ENCODE measurements around the gene GNB3.
A peak's percentile ranks its signal among the peaks of the same experiment; 100 is the strongest.

GNB3 gene

GRCh38 chr12:6839482-6840201, 1.1 kb upstream of the GNB3 start:
- no peak for DNase-seq

- DNase-seq: no peak
Measured at GRCh38 chr12:6840330-6840729, 395 bp upstream of the GNB3 start.

GRCh38 chr12:6842075-6842474, 1.4 kb downstream of the GNB3 start:
- DNase-seq: no peak

- peak; percentile 34 for DNase-seq
Measured at GRCh38 chr12:6843118-6843902, 2.6 kb downstream of the GNB3 start.

- DNase-seq: no peak
Measured at GRCh38 chr12:6845395-6845794, 4.7 kb downstream of the GNB3 start.

GRCh38 chr12:6846316-6846869, 5.7 kb downstream of the GNB3 start:
- no peak for DNase-seq

GRCh38 chr12:6847676-6848075, 7.0 kb downstream of the GNB3 start:
- no peak for DNase-seq

GRCh38 chr12:6849427-6849826, 8.7 kb downstream of the GNB3 start:
- DNase-seq: no peak

- DNase-seq: no peak
Measured at GRCh38 chr12:6849976-6850560, 9.3 kb downstream of the GNB3 start.

- no peak for DNase-seq
Measured at GRCh38 chr12:6850796-6851152, 10.0 kb downstream of the GNB3 start.

- peak; percentile 96 for DNase-seq
Measured at GRCh38 chr12:6851153-6851920, 10.6 kb downstream of the GNB3 start, which contains the start of gene CDCA3. TSS of gene CDCA3 (minus strand) at chr12:6851286. CDS start at chr12:6850952, 334 bp downstream.

- peak; percentile 100 for DNase-seq
Measured at GRCh38 chr12:6851921-6852650, 11.4 kb downstream of the GNB3 start, which contains the start of gene USP5. TSS of gene USP5 (plus strand) at chr12:6852150. CDS start at chr12:6852180, 30 bp downstream.

- DNase-seq: peak; percentile 76
Measured at GRCh38 chr12:6852651-6853354, 12.1 kb downstream of the GNB3 start.

GRCh38 chr12:6853626-6854025, 12.9 kb downstream of the GNB3 start:
- no peak for DNase-seq

GRCh38 chr12:6854036-6854435, 13.3 kb downstream of the GNB3 start:
- no peak for DNase-seq

GRCh38 chr12:6855322-6855721, 14.6 kb downstream of the GNB3 start:
- no peak for DNase-seq

- no peak for DNase-seq
Measured at GRCh38 chr12:6858799-6859198, 18.1 kb downstream of the GNB3 start.

GRCh38 chr12:6860116-6860515, 19.4 kb downstream of the GNB3 start:
- no peak for DNase-seq

- no peak for DNase-seq
Measured at GRCh38 chr12:6860942-6861341, 20.2 kb downstream of the GNB3 start.

- no peak for DNase-seq
Measured at GRCh38 chr12:6861391-6861790, 20.7 kb downstream of the GNB3 start.

- DNase-seq: no peak
Measured at GRCh38 chr12:6863033-6863432, 22.3 kb downstream of the GNB3 start.

All from left hindlimb (tissue), 1 donor.